ENCODE measurements around the gene SSUH2.

SSUH2 gene

DNA sequence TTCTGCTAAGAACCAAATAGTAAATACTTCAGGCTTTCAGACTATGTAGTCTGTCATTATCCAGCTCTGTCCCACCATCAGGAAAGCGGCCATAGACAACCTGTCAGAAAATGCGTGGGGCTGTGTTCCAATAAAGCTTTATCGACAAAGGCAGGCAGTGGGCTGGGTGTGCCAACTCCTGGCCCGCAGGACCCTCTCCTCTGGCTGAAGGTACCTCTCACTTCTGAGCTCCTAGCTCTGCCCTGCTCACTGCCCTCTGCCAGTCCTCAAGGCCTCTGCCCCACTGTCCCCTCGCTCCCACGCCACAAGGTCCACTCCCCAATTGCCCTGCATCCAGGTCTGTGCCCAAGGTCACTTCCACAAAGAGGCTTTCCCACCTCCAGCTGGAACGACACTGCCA, 20.0 kb downstream of the SSUH2 start:
- Histone ChIP-seq H3K4me3 (ENCODE audit: extremely low read depth, insufficient read depth, low read length, poor library complexity, severe bottlenecking) (no peak overlapping the region), H3K27ac (ENCODE audit: low read depth, low read length, severe bottlenecking) (no peak overlapping the region), H3K36me3 (ENCODE audit: control insufficient read depth, insufficient read depth, low read length) (no peaks in the 10 kb centered on the region), H3K9me3 (ENCODE audit: control insufficient read depth, low read length) (no peaks in the 10 kb centered on the region), H3K4me1 (ENCODE audit: control insufficient read depth, insufficient read depth, low read length, poor library complexity, severe bottlenecking) (peaks cover 14% of the 10 kb centered on the region)
- 89 to 99% methylated on average over 7 of the region's 7 CpGs for WGBS, 2 experiments (ENCODE audit: insufficient coverage in 2 of 2)

- no peaks in the 10 kb centered on the region for H3K9me3 ChIP-seq (ENCODE audit: control insufficient read depth, low read length)
- H3K36me3 ChIP-seq (ENCODE audit: control insufficient read depth, insufficient read depth, low read length): no peaks in the 10 kb centered on the region
- H3K27ac ChIP-seq (ENCODE audit: low read depth, low read length, severe bottlenecking): no peak overlapping the region
- no peak overlapping the region for H3K4me3 ChIP-seq (ENCODE audit: extremely low read depth, insufficient read depth, low read length, poor library complexity, severe bottlenecking)
- H3K4me1 ChIP-seq (ENCODE audit: control insufficient read depth, insufficient read depth, low read length, poor library complexity, severe bottlenecking): peaks cover 14% of the 10 kb centered on the region
- 93 to 95% methylated on average over 13 to 14 of the region's 14 CpGs for WGBS, 2 experiments (ENCODE audit: insufficient coverage in 2 of 2)
Observed at GRCh38 chr3:8623741-8624140, 20.9 kb downstream of the SSUH2 start.

- no peak overlapping the region for H3K27ac ChIP-seq (ENCODE audit: low read depth, low read length, severe bottlenecking)
- no peaks in the 10 kb centered on the region for H3K9me3 ChIP-seq (ENCODE audit: control insufficient read depth, low read length)
- H3K36me3 ChIP-seq (ENCODE audit: control insufficient read depth, insufficient read depth, low read length): no peaks in the 10 kb centered on the region
- WGBS, 2 experiments (ENCODE audit: insufficient coverage in 2 of 2): 55 to 57% methylated on average over 23 of the region's 24 CpGs
- H3K4me3 ChIP-seq (ENCODE audit: extremely low read depth, insufficient read depth, low read length, poor library complexity, severe bottlenecking): no peak overlapping the region
- peaks cover 14% of the 10 kb centered on the region for H3K4me1 ChIP-seq (ENCODE audit: control insufficient read depth, insufficient read depth, low read length, poor library complexity, severe bottlenecking)
Observed at GRCh38 chr3:8622873-8623691, 21.5 kb downstream of the SSUH2 start.

DNA sequence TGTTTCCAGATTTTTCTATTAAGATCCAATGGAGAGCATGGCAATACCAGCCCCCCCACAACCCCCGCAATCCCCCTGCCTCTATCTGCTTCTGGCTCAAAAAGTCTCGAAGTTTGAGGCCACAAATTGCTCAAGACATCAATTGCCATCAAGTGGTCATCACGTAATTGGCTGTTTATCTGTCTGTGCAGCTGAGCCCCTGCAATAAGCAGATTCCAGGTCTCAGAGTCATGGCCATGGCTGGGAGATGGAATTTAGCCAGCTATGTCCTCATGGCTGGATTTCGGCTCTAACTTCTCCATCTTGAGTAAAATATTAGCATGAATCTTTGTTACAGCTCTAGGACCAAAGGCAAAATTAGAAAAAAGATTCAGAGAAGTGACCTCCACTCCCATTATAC, 22.7 kb downstream of the SSUH2 start:
- Histone ChIP-seq H3K9me3 (ENCODE audit: control insufficient read depth, low read length) (no peaks in the 10 kb centered on the region), H3K4me1 (ENCODE audit: control insufficient read depth, insufficient read depth, low read length, poor library complexity, severe bottlenecking) (peaks cover 14% of the 10 kb centered on the region), H3K36me3 (ENCODE audit: control insufficient read depth, insufficient read depth, low read length) (no peaks in the 10 kb centered on the region), H3K4me3 (ENCODE audit: extremely low read depth, insufficient read depth, low read length, poor library complexity, severe bottlenecking) (no peak overlapping the region), H3K27ac (ENCODE audit: low read depth, low read length, severe bottlenecking) (no peak overlapping the region)
- WGBS, 2 experiments (ENCODE audit: insufficient coverage in 2 of 2): 81 to 94% methylated on average over 3 of the region's 4 CpGs

DNA sequence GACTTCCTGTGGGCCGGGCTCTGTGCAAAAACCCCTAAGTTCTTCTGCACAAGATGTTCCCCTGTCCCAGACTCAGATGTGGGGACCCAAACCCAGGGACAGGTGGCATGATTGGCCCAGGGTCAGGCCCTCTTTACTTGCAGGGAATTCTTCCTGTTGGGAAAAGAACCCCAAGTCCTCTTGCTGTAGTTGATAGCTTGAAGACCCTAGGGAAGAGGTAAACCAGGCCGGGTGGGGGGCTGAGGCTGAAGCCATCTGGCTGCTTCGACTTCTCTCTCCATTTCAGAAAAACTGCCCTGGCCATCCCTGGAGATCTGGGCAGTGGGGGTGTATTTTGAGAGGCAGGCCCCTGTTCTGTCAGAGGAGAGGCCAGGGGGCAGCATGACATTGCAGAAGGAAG, 23.5 kb downstream of the SSUH2 start:
- no peak overlapping the region for H3K27ac ChIP-seq (ENCODE audit: low read depth, low read length, severe bottlenecking)
- no peaks in the 10 kb centered on the region for H3K36me3 ChIP-seq (ENCODE audit: control insufficient read depth, insufficient read depth, low read length)
- no peak overlapping the region for H3K4me3 ChIP-seq (ENCODE audit: extremely low read depth, insufficient read depth, low read length, poor library complexity, severe bottlenecking)
- 92 to 100% methylated on average over 1 to 2 of the region's 3 CpGs for WGBS, 2 experiments (ENCODE audit: insufficient coverage in 2 of 2)
- no peaks in the 10 kb centered on the region for H3K9me3 ChIP-seq (ENCODE audit: control insufficient read depth, low read length)
- peaks cover 14% of the 10 kb centered on the region for H3K4me1 ChIP-seq (ENCODE audit: control insufficient read depth, insufficient read depth, low read length, poor library complexity, severe bottlenecking)

- 87 to 95% methylated on average over 5 of the region's 7 CpGs for WGBS, 2 experiments (ENCODE audit: insufficient coverage in 2 of 2)
- Histone ChIP-seq H3K27ac (ENCODE audit: low read depth, low read length, severe bottlenecking) (no peak overlapping the region), H3K36me3 (ENCODE audit: control insufficient read depth, insufficient read depth, low read length) (no peaks in the 10 kb centered on the region)
Observed at GRCh38 chr3:8619548-8619947, 25.1 kb downstream of the SSUH2 start.

GRCh38 chr3:8618950-8619349, 25.6 kb downstream of the SSUH2 start:
- WGBS, 2 experiments (ENCODE audit: insufficient coverage in 2 of 2): 92 to 97% methylated on average over 4 of the region's 4 CpGs
- H3K9me3 ChIP-seq (ENCODE audit: control insufficient read depth, low read length): no peaks in the 10 kb centered on the region
- H3K27ac ChIP-seq (ENCODE audit: low read depth, low read length, severe bottlenecking): no peak overlapping the region
- H3K4me1 ChIP-seq (ENCODE audit: control insufficient read depth, insufficient read depth, low read length, poor library complexity, severe bottlenecking): peaks cover 5% of the 10 kb centered on the region
- no peak overlapping the region for H3K4me3 ChIP-seq (ENCODE audit: extremely low read depth, insufficient read depth, low read length, poor library complexity, severe bottlenecking)
- H3K36me3 ChIP-seq (ENCODE audit: control insufficient read depth, insufficient read depth, low read length): no peaks in the 10 kb centered on the region

More at GRCh38 chr3:8619548-8619947, 25.1 kb downstream of the SSUH2 start:
- H3K9me3 ChIP-seq (ENCODE audit: control insufficient read depth, low read length): no peaks in the 10 kb centered on the region
- H3K4me3 ChIP-seq (ENCODE audit: extremely low read depth, insufficient read depth, low read length, poor library complexity, severe bottlenecking): no peak overlapping the region
- H3K4me1 ChIP-seq (ENCODE audit: control insufficient read depth, insufficient read depth, low read length, poor library complexity, severe bottlenecking): peaks cover 5% of the 10 kb centered on the region

DNA sequence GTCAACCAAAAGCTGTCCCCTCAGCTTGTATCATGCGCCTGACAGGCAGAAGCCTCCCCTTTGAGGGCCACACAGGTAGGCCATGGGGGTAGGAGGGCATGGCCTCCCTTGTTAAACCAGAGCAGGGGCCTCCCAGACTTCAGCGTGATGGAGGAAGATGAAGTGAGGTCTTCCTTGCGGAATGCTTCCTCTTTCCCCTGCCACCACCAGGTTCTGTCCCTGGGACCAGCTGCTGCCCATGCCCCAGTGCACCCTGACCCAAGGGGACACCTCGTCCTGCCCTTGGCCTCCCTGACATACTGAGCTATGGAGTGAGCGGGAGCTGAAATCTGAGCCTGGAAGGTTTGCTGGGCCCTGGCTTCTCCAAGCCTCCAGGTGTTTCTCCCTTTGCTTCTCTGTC, 26.7 kb downstream of the SSUH2 start:
- Histone ChIP-seq H3K9me3 (ENCODE audit: control insufficient read depth, low read length) (no peaks in the 10 kb centered on the region), H3K4me3 (ENCODE audit: extremely low read depth, insufficient read depth, low read length, poor library complexity, severe bottlenecking) (no peak overlapping the region), H3K4me1 (ENCODE audit: control insufficient read depth, insufficient read depth, low read length, poor library complexity, severe bottlenecking) (peaks cover 5% of the 10 kb centered on the region), H3K36me3 (ENCODE audit: control insufficient read depth, insufficient read depth, low read length) (no peaks in the 10 kb centered on the region), H3K27ac (ENCODE audit: low read depth, low read length, severe bottlenecking) (no peak overlapping the region)
- WGBS, 2 experiments (ENCODE audit: insufficient coverage in 2 of 2): 87 to 100% methylated on average over 1 to 4 of the region's 5 CpGs

- no peak overlapping the region for H3K4me3 ChIP-seq (ENCODE audit: extremely low read depth, insufficient read depth, low read length, poor library complexity, severe bottlenecking)
- no peaks in the 10 kb centered on the region for H3K9me3 ChIP-seq (ENCODE audit: control insufficient read depth, low read length)
- H3K36me3 ChIP-seq (ENCODE audit: control insufficient read depth, insufficient read depth, low read length): no peaks in the 10 kb centered on the region
- WGBS, 2 experiments (ENCODE audit: insufficient coverage in 2 of 2): 89 to 95% methylated on average over 6 of the region's 8 CpGs
- peaks cover 14% of the 10 kb centered on the region for H3K4me1 ChIP-seq (ENCODE audit: control insufficient read depth, insufficient read depth, low read length, poor library complexity, severe bottlenecking)
- H3K27ac ChIP-seq (ENCODE audit: low read depth, low read length, severe bottlenecking): no peak overlapping the region
Observed at GRCh38 chr3:8610951-8611350, 33.6 kb downstream of the SSUH2 start.

- 78 to 80% methylated on average over 7 to 8 of the region's 10 CpGs for WGBS, 2 experiments (ENCODE audit: insufficient coverage in 2 of 2)
- Histone ChIP-seq H3K27ac (ENCODE audit: low read depth, low read length, severe bottlenecking) (no peak overlapping the region), H3K4me3 (ENCODE audit: extremely low read depth, insufficient read depth, low read length, poor library complexity, severe bottlenecking) (no peak overlapping the region)
Observed at GRCh38 chr3:8608791-8609467, 35.7 kb downstream of the SSUH2 start.

More at GRCh38 chr3:8608791-8609467, 35.7 kb downstream of the SSUH2 start:
- Histone ChIP-seq H3K9me3 (ENCODE audit: control insufficient read depth, low read length) (no peaks in the 10 kb centered on the region), H3K36me3 (ENCODE audit: control insufficient read depth, insufficient read depth, low read length) (no peaks in the 10 kb centered on the region), H3K4me1 (ENCODE audit: control insufficient read depth, insufficient read depth, low read length, poor library complexity, severe bottlenecking) (peaks cover 20% of the 10 kb centered on the region)

Measured in mesodermal cell (in vitro differentiated cells).